KMS-11 (cell line): Measurements from ENCODE around the gene KRT72.

ENCODE experiments used
- H2AFZ ChIP-seq: fragments of 200-600 bp; sonication (generic); 2 replicates; pipeline ENCODE4 v1.6.1; 2016; ENCODE audit warnings: antibody characterized with exemption, mixed run types, low read depth
- H3K27ac ChIP-seq: fragments of 200-600 bp; sonication (generic); 2 replicates; pipeline ENCODE4 v1.6.1; 2016; ENCODE audit warnings: mild to moderate bottlenecking, mixed run types
- H3K27me3 ChIP-seq: fragments of 200-600 bp; sonication (generic); 2 replicates; pipeline ENCODE4 v1.6.1; 2017; ENCODE audit warnings: mild to moderate bottlenecking, low read depth, mixed run types, moderate library complexity; ENCODE audit not compliant: insufficient read depth
- H3K36me3 ChIP-seq: fragments of 200-600 bp; sonication (generic); 2 replicates; pipeline ENCODE4 v1.6.1; 2017; ENCODE audit warnings: mild to moderate bottlenecking, mixed run types; ENCODE audit not compliant: insufficient read depth
- H3K4me1 ChIP-seq: fragments of 200-600 bp; sonication (generic); 2 replicates; pipeline ENCODE4 v1.6.1; 2016; ENCODE audit warnings: mild to moderate bottlenecking, low read depth, mixed run types; ENCODE audit not compliant: poor library complexity, severe bottlenecking
- H3K4me2 ChIP-seq: fragments of 200-600 bp; sonication (generic); 2 replicates; pipeline ENCODE4 v1.7.0; 2016; ENCODE audit warnings: mild to moderate bottlenecking, mixed run types
- H3K4me3 ChIP-seq: fragments of 200-600 bp; sonication (generic); IDR thresholded peaks from 2 replicates; pipeline ENCODE4 v1.6.1; 2017; ENCODE audit warnings: low read depth, low read length, mixed read lengths; ENCODE audit not compliant: insufficient read depth
- H3K79me2 ChIP-seq: fragments of 200-600 bp; sonication (generic); 2 replicates; pipeline ENCODE4 v1.6.1; 2016; ENCODE audit warnings: low read depth, mixed run types; ENCODE audit not compliant: insufficient read depth
- H3K9ac ChIP-seq: fragments of 200-600 bp; sonication (generic); 2 replicates; pipeline ENCODE4 v1.6.1; 2016; ENCODE audit warnings: mild to moderate bottlenecking, mixed run types
- H4K20me1 ChIP-seq: fragments of 200-600 bp; sonication (generic); 2 replicates; pipeline ENCODE4 v1.6.1; 2016; ENCODE audit warnings: mild to moderate bottlenecking, mixed run types; ENCODE audit not compliant: insufficient read depth
- TF ChIP-seq, protein P1 (sequence below): fragments of 200-600 bp; sonication (generic); conservative IDR thresholded peaks from 2 replicates; pipeline ENCODE4 v1.6.1; 2017; ENCODE audit warnings: low read depth, mild to moderate bottlenecking, antibody characterized with exemption, low read length, moderate library complexity, mixed read lengths

The KRT72 gene

DNA sequence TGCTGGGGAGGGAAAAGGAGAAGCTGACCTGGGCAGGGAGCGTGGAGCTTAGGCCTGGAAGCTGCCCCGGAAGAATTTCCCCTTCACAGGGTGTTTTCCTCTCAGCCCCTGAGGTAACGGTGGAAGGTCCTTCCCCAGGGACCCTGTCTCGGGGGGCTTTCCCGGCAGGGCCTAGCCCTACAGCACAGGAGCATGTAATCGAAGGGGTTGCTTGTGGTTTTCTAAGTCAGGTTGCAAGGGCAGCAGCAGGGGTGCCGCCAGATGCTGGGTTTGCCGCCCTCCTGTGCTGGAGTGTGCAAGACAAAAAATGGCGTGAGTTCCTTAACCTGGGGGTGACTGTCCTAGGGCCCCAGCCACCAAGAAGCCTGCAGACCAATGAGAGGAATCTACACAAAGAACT is 26.0 kb downstream of the KRT72 start:
- no peak overlapping the region for H3K4me2 ChIP-seq
- H3K36me3 ChIP-seq, result no peaks in the 10 kb centered on the region
- H3K4me3 ChIP-seq, result no peak overlapping the region
- no peaks in the 10 kb centered on the region for H4K20me1 ChIP-seq
- no peak overlapping the region for H2AFZ ChIP-seq
- H3K79me2 ChIP-seq, result no peaks in the 10 kb centered on the region
- H3K27ac ChIP-seq, result no peak overlapping the region
- TF ChIP-seq, protein P1, sequence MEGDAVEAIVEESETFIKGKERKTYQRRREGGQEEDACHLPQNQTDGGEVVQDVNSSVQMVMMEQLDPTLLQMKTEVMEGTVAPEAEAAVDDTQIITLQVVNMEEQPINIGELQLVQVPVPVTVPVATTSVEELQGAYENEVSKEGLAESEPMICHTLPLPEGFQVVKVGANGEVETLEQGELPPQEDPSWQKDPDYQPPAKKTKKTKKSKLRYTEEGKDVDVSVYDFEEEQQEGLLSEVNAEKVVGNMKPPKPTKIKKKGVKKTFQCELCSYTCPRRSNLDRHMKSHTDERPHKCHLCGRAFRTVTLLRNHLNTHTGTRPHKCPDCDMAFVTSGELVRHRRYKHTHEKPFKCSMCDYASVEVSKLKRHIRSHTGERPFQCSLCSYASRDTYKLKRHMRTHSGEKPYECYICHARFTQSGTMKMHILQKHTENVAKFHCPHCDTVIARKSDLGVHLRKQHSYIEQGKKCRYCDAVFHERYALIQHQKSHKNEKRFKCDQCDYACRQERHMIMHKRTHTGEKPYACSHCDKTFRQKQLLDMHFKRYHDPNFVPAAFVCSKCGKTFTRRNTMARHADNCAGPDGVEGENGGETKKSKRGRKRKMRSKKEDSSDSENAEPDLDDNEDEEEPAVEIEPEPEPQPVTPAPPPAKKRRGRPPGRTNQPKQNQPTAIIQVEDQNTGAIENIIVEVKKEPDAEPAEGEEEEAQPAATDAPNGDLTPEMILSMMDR, result no peak
- H3K27me3 ChIP-seq, result peaks cover 68% of the 10 kb centered on the region
- H3K4me1 ChIP-seq, result no peaks in the 10 kb centered on the region
- no peak overlapping the region for H3K9ac ChIP-seq

DNA sequence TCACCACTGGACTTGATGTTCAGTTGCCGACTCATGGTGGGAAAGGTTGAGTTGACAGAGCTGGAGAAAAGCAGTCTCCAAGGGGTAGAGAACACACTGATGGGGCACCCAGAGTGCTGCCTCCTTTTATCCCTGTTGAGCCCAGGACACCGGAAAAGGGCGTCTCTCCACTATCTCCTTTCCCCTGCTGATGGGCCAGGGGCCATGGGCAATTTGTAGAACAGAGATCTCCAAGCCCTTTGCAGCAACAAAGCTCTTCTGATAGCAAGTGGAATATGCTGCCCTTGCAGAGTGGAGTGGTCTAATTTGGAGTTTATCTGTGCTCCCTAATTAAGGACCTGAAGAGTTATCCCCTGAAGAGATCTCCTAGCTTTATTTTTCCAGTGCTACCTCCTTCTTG is 27.5 kb downstream of the KRT72 start, which contains the start of gene KRT74:
Gene KRT74 (minus strand): TSS at position 101 of the 400 bp plus-strand sequence. CDS start 66 bp downstream, at position 35.
- Histone ChIP-seq H3K9ac (no peak within 1 kb of the TSS), H3K4me2 (no peak within 1 kb of the TSS), H2AFZ (no peak within 1 kb of the TSS), H3K4me1 (no peaks in the 10 kb centered on the region), H3K27ac (no peak within 1 kb of the TSS), H3K27me3 (peaks cover 73% of the 10 kb centered on the region), H3K4me3 (no peak within 1 kb of the TSS), H4K20me1 (no peaks in the 10 kb centered on the region), H3K36me3 (no peaks in the 10 kb centered on the region), H3K79me2 (no peaks in the 10 kb centered on the region)
- TF ChIP-seq, protein P1, result no peak

DNA sequence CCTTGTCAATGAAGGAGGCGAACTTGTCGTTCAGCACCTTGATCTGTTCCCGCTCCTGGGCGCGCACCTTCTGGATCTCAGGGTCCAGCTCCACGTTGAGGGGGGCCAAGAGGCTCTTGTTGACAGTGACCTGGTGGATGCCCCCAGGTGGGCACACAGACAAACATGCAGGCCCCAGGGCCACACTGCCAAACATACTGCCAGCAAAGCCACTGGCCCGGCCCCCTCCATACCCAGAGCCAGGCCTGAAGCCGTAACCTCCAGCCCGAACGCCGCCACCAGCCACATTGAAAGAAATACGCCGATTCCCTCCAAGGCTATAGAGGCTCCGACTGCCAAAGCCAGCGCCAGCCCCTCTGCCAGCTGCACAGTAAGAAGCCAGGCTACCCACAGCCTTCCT is 28.0 kb downstream of the KRT72 start:
- H3K4me2 ChIP-seq, result no peak overlapping the region
- H3K27me3 ChIP-seq, result peaks cover 71% of the 10 kb centered on the region
- H3K4me3 ChIP-seq, result no peak overlapping the region
- TF ChIP-seq, protein P1, result no peak
- H3K9ac ChIP-seq, result no peak overlapping the region
- H3K27ac ChIP-seq, result no peak overlapping the region
- no peaks in the 10 kb centered on the region for H3K36me3 ChIP-seq
- no peaks in the 10 kb centered on the region for H4K20me1 ChIP-seq
- no peaks in the 10 kb centered on the region for H3K79me2 ChIP-seq
- no peak overlapping the region for H2AFZ ChIP-seq
- no peaks in the 10 kb centered on the region for H3K4me1 ChIP-seq

DNA sequence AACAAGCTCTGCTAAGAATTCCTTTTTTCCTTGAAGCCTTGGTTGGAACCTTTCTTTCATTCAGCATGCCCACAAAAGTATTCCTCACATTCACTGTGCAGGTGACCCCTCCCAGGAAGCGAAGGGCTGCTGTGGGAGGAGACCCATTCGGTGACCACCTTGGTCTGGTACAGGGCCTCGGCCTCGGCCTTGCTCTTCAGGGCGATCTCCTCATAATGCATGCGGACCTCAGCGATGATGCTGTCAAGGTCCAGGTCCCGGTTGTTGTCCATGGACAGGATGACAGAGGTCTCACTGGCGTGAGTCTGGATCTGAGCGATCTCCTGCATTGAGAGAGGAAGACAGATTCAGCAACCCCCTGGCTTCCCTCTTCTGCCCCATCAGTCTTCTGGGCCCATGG is 30.8 kb downstream of the KRT72 start:
- Histone ChIP-seq H2AFZ (no peak overlapping the region), H3K4me2 (no peak overlapping the region), H4K20me1 (no peaks in the 10 kb centered on the region), H3K36me3 (no peaks in the 10 kb centered on the region), H3K9ac (no peak overlapping the region), H3K27ac (no peak overlapping the region), H3K4me3 (no peak overlapping the region), H3K27me3 (peaks cover 59% of the 10 kb centered on the region), H3K79me2 (no peaks in the 10 kb centered on the region), H3K4me1 (no peaks in the 10 kb centered on the region)
- TF ChIP-seq, protein P1, result no peak
